Testis (tissue), 3 donors: ENCODE data around the gene ADAMTSL2. TPM values are rescaled to one million over a fixed set of nuclear protein-coding genes. Genes with fewer than 3 reads are reported as not detected.

Experiments
- DNase-seq: peaks from one replicate; pipeline ENCODE4 v3.0.0-alpha.2; 2019
- H3K27ac ChIP-seq, 2 donors: fragments of 200-600 bp; sonication (generic); one replicate each; pipeline ENCODE4 v1.5.1; 2019
- H3K27me3 ChIP-seq: fragments of 200-600 bp; sonication (generic); one replicate; pipeline ENCODE4 v1.5.1; 2019
- H3K36me3 ChIP-seq: fragments of 200-600 bp; sonication (generic); one replicate; pipeline ENCODE4 v1.5.1; 2017; ENCODE audit warnings: low read depth; ENCODE audit errors: missing control alignments
- H3K4me1 ChIP-seq: fragments of 200-600 bp; sonication (generic); one replicate; pipeline ENCODE4 v1.5.1; 2019
- H3K4me3 ChIP-seq, 2 donors: fragments of 200-600 bp; sonication (generic); one replicate each; pipeline ENCODE4 v1.5.1; 2017 to 2019
- H3K9me3 ChIP-seq: fragments of 200-600 bp; sonication (generic); one replicate; pipeline ENCODE4 v1.5.1; 2017
- POLR2A ChIP-seq: fragments of 450-650 bp; IDR thresholded peaks from one replicate; pipeline ENCODE4 v1.6.1; 2017; ENCODE audit warnings: antibody characterized with exemption, mild to moderate bottlenecking, moderate library complexity
- WGBS, 2 donors: methylation state at CpG; one replicate each; pipeline ENCODE4 v1.1.5; 2018; 5-methylcytosine and 5-hydroxymethylcytosine counted together
- intact Hi-C: fragments of 100-400 bp; cut with DNase I; formaldehyde crosslinking; loops from one replicate; pipeline ENCODE4 v1.15.1; 2023; ENCODE audit warnings: low total_unique reads
- polyA plus RNA-seq: library from polyadenylated mRNA; stranded (reverse); fragments of 350-450 nt; fragmentation: Illumina TruSeq; extraction: RNeasy Lipid Tissue Mini Kit (QIAGEN cat#74804); gene quantifications from one replicate; pipeline ENCODE4 v1.2.3, GENCODE V29; 2014; ENCODE audit warnings: low read depth, low replicate concordance; ENCODE audit not compliant: insufficient read depth
- total RNA-seq, 2 donors: library from RNA; depleted of rRNA; stranded (reverse); fragments of >200 nt; gene quantifications; one replicate each; pipeline ENCODE4 v1.2.3, GENCODE V29; 2016
- TF ChIP-seq, protein P1 (sequence below), 3 experiments: fragments of 450-650 bp in 2 of 3; fragments of 200-600 bp in 1 of 3; sonication (generic) in 1 of 3; IDR thresholded peaks; one replicate each; pipeline ENCODE4 v1.5.1; 2016 to 2019; ENCODE audit warnings: antibody characterized with exemption in 3 of 3, mild to moderate bottlenecking in 2 of 3, moderate library complexity in 1 of 3

ADAMTSL2 gene
- total and polyA plus RNA-seq, 3 donors from 2014 or later = 3.8 to 11.1 (median 9.4) TPM

DNA sequence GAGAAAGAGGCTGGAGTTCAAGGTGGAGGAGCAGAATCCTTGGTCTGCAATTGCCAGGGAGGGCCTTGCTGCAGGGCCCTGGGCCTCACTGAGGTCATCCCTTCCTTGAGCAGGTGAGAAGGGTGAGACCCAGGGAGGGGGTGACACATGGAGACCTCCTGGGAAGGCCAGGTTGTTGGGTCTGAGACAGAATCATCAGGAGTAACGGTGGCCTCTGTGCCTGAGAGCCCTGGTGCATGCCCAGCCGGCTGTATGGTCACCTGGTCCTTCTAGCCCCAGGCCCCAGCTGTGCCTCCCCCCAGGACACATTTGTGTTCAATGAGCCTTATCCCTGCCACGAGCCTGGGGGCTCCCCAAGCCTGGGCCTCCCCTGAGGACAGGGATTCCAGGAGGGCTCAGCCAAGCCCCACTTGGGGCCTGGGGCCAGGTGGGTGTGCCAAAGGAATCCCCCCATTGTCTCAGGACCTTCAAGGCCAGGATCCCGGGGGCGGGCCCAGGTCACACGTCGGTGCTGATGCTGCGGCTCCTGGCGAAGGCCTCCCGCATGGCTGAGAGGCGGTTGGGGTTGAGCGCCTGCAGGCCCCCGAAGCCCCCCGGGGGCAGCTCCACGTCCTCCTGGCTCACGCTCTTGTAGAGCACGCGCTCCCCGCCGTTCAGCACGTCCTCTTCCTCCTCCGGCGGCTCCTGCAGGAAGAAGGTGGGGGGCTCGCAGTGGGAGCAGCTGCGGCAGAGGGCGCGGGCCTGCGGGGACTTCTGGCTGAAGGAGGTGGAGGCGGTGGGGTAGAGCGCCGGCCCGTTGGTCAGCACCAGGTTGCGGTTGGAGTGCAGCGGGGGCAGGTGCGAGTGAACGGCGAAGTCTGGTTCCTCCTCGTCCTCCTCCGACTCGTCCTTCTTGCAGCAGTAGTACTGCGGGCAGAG, 44.3 kb downstream of the ADAMTSL2 start:
- Histone ChIP-seq H3K27ac (no peak overlapping the region), H3K4me3 (no peak overlapping the region), H3K27me3 (no peaks in the 10 kb centered on the region), H3K9me3 (no peaks in the 10 kb centered on the region), H3K36me3 (no peaks in the 10 kb centered on the region), H3K4me1 (peaks cover 10% of the 10 kb centered on the region)
- WGBS, 2 donors = 83% methylated on average over 41 of the region's 41 CpGs; no CpG with 5 or more reads in 1 of the 2 donors
- DNase-seq = no peak
- intact Hi-C loops = no loop called here
- TF ChIP-seq, protein P1, sequence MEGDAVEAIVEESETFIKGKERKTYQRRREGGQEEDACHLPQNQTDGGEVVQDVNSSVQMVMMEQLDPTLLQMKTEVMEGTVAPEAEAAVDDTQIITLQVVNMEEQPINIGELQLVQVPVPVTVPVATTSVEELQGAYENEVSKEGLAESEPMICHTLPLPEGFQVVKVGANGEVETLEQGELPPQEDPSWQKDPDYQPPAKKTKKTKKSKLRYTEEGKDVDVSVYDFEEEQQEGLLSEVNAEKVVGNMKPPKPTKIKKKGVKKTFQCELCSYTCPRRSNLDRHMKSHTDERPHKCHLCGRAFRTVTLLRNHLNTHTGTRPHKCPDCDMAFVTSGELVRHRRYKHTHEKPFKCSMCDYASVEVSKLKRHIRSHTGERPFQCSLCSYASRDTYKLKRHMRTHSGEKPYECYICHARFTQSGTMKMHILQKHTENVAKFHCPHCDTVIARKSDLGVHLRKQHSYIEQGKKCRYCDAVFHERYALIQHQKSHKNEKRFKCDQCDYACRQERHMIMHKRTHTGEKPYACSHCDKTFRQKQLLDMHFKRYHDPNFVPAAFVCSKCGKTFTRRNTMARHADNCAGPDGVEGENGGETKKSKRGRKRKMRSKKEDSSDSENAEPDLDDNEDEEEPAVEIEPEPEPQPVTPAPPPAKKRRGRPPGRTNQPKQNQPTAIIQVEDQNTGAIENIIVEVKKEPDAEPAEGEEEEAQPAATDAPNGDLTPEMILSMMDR (IDR thresholded peaks at IDR 0.05) = no peak
- TF ChIP-seq POLR2A = no peak

DNA sequence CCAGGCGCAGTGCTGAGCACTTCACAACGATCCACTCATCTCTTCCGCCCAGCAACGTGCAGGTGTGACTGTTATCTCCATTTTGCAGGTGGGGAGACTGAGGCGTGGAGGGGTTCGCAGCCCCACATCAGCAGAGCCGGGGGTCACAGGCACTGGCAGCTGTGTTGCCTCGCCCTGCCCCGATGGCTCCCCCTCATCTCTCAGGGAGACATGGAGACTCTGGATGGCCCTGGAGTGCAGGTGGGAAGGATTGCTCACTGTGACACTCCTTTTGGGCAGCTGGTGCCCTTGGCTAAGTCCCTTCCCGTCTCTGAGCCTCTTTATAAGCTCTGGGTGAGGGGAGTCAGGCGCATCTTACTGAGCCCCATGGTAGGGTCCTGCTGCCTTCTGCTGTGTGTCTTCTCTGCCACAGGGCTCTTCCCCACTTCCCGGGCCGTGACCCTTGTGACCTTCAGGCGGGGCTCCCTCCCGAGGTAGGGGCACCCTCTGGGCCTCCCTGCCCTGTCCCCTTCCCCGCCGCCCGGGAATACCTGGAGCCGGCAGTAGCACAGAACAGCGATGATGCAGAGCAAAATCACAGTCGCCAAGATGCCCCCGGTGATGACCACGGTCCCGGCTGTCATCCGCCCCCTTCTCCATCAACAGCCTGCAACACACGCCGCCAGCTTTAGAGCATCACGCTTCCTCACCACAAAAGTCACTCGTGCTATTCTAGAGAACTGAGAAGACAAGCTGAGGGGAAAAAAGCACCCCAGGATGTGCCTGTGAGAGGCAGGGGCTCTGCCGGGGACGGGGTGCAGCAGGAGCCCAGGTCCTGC, 45.3 kb downstream of the ADAMTSL2 start:
- no peak for DNase-seq
- TF ChIP-seq, protein P1 (IDR thresholded peaks at IDR 0.05) = no peak
- no peak for TF ChIP-seq POLR2A
- H3K9me3 ChIP-seq = no peaks in the 10 kb centered on the region
- no peak overlapping the region for H3K4me3 ChIP-seq
- H3K27me3 ChIP-seq = no peaks in the 10 kb centered on the region
- peaks cover 16% of the 10 kb centered on the region for H3K4me1 ChIP-seq
- no peaks in the 10 kb centered on the region for H3K36me3 ChIP-seq
- WGBS, 2 donors = 87% methylated on average over 14 to 31 of the region's 31 CpGs
- no peak overlapping the region for H3K27ac ChIP-seq
- intact Hi-C loops = no loop called here

DNA sequence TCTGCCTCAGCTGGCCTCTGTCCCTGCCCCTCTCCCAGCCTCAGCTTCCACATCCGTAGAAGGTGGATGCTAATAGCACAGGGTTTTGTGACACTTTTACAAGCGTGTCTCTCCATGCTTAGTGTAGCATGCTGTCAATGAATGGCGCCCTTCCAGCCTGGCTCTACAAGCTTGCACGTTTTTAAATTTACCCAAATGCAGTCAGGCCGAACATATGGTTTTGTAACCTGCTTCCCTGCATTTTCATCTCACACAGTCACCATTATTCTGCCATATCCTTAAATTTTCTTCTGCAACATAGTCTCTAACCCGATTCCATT, 45.9 kb downstream of the ADAMTSL2 start:
- no peak overlapping the region for H3K4me3 ChIP-seq
- intact Hi-C loops = no loop called here
- H3K9me3 ChIP-seq = no peaks in the 10 kb centered on the region
- no peaks in the 10 kb centered on the region for H3K27me3 ChIP-seq
- H3K4me1 ChIP-seq = peaks cover 21% of the 10 kb centered on the region
- 85 to 94% methylated on average over 6 of the region's 6 CpGs for WGBS, 2 donors
- TF ChIP-seq, protein P1 (IDR thresholded peaks at IDR 0.05) = no peak
- TF ChIP-seq POLR2A = no peak
- no peaks in the 10 kb centered on the region for H3K36me3 ChIP-seq
- DNase-seq = no peak
- no peak overlapping the region for H3K27ac ChIP-seq

DNA sequence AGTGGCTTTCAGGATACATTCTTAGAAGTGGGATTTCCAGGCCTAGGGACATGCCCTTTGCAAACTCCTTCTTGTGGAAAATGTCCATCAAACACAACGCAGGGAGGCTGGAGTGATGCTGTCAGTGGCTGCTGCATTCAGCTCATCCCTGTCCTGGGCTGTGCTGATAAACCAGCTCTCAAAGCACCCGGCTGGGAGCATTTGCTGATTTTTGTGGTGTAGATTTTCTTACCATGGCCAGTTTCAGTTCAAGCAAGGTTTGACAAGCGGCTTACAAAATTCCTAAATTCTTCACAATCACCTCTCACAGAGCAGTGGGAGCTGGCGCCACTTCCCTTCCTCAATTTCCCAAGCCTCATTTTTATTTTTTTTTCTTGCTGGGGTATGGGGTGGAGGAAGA, 46.5 kb downstream of the ADAMTSL2 start:
- Histone ChIP-seq H3K9me3 (no peaks in the 10 kb centered on the region), H3K27me3 (no peaks in the 10 kb centered on the region), H3K4me1 (peaks cover 21% of the 10 kb centered on the region), H3K36me3 (no peaks in the 10 kb centered on the region), H3K27ac (no peak overlapping the region), H3K4me3 (no peak overlapping the region)
- WGBS, 2 donors = 75 to 77% methylated on average over 4 of the region's 4 CpGs
- intact Hi-C loops = no loop called here
- DNase-seq = no peak
- TF ChIP-seq, protein P1 (IDR thresholded peaks at IDR 0.05) = no peak
- TF ChIP-seq POLR2A = no peak
